GM12865 (cell line): ENCODE results near the gene VSTM5.

Source experiments
- DNase-seq: peaks from one replicate; pipeline ENCODE4 v3.0.0; 2010; ENCODE audit warnings: low read depth
- H3K4me3 ChIP-seq: 2 replicates; pipeline ENCODE4 v1.5.1; 2011; ENCODE audit warnings: mild to moderate bottlenecking, low read depth, low read length, control low read depth
- CTCF ChIP-seq: IDR thresholded peaks from 2 replicates; pipeline ENCODE4 v1.5.1; 2011; ENCODE audit warnings: low read length, control low read depth, low read depth, inconsistent platforms; ENCODE audit not compliant: insufficient read depth; ENCODE audit errors: missing control alignments

Gene VSTM5

GRCh38 chr11:93852242-93852641 is 1.8 kb upstream of the VSTM5 start:
- no peak for DNase-seq
- H3K4me3 ChIP-seq: no peak overlapping the region
- TF ChIP-seq CTCF: no peak

- no peak for DNase-seq
- no peak overlapping the region for H3K4me3 ChIP-seq
Measured at GRCh38 chr11:93849751-93850593, 446 bp downstream of the VSTM5 start.

GRCh38 chr11:93849201-93849600 is 1.2 kb downstream of the VSTM5 start:
- TF ChIP-seq CTCF: no peak
- no peak overlapping the region for H3K4me3 ChIP-seq

More at GRCh38 chr11:93849751-93850593, 446 bp downstream of the VSTM5 start:
- no peak for TF ChIP-seq CTCF

GRCh38 chr11:93846411-93846810 is 4.0 kb downstream of the VSTM5 start:
- DNase-seq: no peak
- H3K4me3 ChIP-seq: no peak overlapping the region
- TF ChIP-seq CTCF: no peak

More at GRCh38 chr11:93849201-93849600, 1.2 kb downstream of the VSTM5 start:
- no peak for DNase-seq

- TF ChIP-seq CTCF: no peak
- no peak for DNase-seq
- no peak overlapping the region for H3K4me3 ChIP-seq
Measured at GRCh38 chr11:93845181-93846092, 5.0 kb downstream of the VSTM5 start.

- TF ChIP-seq CTCF: no peak
- no peak for DNase-seq
- no peak overlapping the region for H3K4me3 ChIP-seq
Measured at GRCh38 chr11:93844568-93844967, 5.8 kb downstream of the VSTM5 start.
